Measurements from ENCODE around the gene MYO6.

MYO6 gene

GRCh38 chr6:75770844-75771243 lies 21.8 kb downstream of the MYO6 start:
- no peak for DNase-seq

- peak; percentile 45 for DNase-seq
These were observed 26.2 kb downstream of the MYO6 start for GRCh38 chr6:75775219-75775618.

GRCh38 chr6:75776461-75776860 lies 27.4 kb downstream of the MYO6 start:
- DNase-seq: no peak

DNA sequence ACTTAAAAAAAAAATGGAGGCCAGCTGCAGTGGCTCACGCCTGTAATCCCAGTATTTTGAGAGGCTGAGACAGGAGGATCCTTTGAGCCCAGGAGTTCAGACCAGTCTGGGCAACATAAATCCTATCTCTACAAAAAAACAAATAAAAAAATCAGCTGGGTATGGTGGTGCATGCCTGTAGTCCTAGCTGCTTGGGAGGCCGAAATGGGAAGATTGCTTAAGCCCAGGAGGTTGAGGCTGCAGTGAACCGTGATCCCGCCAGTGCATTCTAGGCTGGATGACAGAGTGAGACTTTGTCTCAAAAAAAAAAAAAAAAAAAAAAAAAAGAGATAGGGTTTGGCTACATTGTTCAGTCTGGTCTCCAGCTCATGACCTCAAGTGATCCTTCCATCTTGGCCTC lies 29.7 kb downstream of the MYO6 start:
- DNase-seq: no peak

- no peak for DNase-seq
These were observed 37.1 kb downstream of the MYO6 start for GRCh38 chr6:75786152-75786551.

DNA sequence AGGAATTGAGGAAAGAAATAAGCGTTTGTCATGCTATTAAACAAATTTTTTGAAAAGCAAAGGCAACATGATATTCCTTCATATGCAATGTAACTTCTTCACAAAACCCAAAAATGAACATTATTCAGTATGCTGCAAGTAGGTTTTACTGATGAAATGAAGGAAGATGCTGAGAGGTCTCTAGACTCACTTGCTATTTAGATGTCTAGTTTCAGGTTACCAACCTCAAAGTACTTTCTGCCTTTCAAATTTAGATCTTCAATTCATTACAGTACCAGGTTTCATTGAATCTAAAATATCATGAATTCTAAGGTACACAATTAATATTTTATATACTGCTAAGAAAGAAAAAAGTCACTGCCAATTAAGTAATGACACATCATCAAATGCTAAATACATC lies 39.9 kb downstream of the MYO6 start:
- DNase-seq: no peak

GRCh38 chr6:75791881-75792280 lies 42.8 kb downstream of the MYO6 start:
- no peak for DNase-seq

- no peak for DNase-seq
These were observed 45.4 kb downstream of the MYO6 start for GRCh38 chr6:75794351-75794846.

GRCh38 chr6:75794954-75795739 lies 46.1 kb downstream of the MYO6 start:
- no peak for DNase-seq

GRCh38 chr6:75796723-75797122 lies 47.7 kb downstream of the MYO6 start:
- no peak for DNase-seq

- no peak for DNase-seq
These were observed 51.1 kb downstream of the MYO6 start for GRCh38 chr6:75800133-75800532.

- DNase-seq: no peak
These were observed 51.9 kb downstream of the MYO6 start for GRCh38 chr6:75800708-75801505.

DNA sequence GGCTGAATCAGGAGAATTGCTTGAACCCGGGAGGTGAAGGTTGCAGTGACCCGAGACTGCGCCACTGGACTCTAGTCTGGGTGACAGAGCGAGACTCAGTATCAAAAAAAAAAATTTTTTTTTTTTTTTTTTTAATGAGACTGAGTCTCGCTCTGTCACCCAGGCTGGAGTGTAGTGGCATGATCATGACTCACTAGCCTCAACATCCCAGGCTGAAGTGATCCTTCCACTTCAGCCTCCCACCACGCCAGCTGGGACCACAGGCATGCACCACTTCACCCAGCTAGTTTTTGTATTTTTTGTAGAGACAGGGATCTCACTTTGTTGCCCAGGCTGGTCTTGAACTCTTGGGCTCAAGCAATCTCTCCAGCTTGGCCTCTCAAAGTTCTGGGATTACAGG lies 53.3 kb downstream of the MYO6 start:
- DNase-seq: no peak

GRCh38 chr6:75808507-75808906 lies 59.5 kb downstream of the MYO6 start:
- DNase-seq: no peak

DNA sequence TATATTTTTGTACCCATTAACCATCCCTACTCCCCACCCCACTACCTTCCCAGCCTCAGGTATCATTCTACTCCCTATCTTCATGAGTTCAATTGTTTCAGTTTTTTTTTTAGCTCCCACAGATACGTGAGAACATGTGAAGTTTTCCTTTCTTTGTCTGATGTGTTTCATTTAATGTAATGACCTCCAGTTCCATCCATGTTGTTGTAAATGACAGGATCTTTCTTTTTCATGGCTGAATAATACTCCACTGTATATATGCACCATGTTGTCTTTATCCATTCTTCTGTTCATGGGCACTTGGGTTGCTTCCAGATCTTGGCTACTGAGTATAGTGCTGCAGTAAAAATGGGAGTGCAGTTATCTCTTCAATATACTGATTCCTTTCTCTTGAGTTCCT lies 63.5 kb downstream of the MYO6 start:
- no peak for DNase-seq

DNA sequence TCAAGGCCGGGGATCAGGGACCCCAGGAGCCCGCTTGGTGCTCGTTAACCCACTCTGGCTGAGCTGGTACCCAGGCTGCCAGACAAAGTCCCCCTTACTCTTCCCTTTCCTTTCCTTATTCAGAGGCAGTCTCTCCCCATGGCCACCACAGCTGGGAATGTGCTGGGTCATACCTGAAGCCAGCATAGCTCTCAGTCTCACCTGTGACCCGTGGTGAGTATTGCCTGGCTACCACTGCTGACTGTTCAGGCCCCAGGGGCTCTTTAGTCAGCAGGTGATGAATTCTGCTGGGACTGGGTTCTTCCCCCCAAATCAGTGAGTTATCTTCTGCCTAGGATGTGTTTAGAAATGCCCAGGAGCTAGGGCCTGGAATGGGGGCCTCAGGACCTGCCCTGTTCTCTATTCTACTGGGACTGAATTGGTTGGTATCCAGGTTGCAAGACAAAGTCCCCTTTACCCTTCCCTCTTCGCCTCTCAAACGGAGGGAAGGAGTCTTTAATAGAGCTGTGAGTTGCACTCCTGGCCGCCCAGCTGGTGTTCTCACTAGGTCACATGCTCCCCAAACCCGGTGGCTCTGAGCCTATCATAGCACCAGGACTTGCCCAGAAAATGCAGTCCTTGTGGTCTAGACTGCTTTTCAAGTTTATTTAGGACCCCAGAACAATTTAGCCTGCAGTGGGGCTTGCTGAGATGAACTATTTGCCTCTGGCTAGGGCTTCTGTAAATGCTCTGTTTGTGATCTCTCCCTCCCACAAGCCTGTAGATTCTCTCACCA lies 64.6 kb downstream of the MYO6 start:
- no peak for DNase-seq

DNA sequence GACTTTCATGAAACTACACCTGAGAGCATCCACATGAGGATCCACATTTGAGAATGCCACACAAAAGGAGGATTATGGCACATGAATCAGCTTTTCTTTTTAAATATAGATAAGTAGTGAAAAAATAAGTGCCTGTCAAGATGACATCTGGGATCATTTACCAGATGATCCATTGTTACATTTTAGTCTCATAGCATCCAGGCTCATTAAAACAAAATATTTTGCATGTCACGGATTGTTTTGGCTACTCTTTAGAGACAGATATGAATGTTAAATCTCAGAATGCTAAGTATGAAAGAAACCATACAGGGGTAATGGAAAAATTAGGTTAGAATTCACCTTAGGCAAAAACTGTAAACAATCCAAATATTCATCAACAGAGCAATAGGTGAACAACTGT lies 66.7 kb downstream of the MYO6 start:
- no peak for DNase-seq

DNA sequence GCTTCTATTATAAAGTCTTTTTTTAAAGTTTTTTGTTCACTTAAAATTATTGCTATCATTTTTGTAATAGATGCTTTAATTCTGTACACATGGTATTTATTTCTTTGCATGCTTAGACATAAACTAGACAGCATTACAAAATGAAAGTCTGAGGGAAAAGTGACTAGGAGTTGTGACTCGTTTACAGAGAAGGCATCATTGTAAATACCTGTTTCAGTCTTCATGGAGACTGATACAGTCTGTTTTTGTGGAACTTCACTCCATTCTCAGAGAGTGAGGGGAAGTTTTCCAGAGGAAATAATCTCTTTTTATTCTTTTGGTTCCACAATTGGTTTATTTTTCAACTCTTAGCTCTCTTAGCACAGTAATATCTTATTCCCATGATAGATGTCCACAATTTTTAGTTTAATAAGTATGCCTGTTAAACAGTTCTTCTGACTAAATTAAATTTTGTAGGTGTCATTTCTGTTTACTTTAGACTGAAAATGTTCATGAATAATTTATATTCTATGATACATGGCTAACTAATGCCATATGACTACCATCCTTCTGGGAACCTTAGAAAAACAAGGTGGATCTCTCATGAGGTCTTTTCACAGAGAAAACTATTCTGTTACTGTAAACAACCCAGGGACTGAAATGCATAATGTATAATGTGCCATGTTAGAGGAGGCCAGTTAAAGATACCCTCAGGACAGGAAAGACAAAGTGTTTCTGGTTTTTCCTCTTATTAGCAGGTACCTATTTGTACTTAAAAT lies 69.2 kb downstream of the MYO6 start:
- no peak for DNase-seq

DNA sequence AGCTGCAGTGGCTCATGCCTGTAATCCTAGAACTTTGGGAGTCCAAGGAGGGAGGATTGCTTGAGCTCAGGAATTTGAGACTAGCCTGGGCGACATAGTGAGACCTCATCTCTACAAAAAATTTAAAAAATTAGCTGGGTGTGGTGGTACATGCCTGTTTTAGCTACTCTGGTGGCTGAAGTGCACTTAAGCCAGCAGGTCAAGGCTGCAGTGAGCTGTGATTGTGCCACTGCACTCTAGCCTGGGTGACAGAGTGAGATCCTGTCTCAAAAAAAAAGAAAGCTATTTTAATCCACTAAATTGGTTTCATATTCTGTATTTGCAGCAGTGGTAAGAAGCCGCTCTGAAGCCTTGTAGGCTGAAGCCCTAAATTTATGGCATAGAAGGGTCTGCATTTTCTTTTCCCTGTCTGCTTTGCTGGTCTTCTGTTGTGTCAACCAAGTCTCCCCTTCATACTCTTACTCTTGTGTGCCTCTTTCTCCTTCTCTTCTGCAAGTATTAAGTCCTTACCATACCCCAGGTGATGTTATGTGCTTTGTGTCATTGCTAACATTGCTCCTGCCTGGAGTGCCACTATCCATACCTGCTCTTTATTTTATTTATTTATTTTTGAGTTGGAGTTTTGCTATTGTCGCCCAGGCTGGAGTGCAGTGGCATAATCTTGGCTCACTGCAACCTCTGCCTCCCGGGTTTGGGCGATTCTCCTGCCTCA lies 70.9 kb downstream of the MYO6 start:
- DNase-seq: no peak

GRCh38 chr6:75824160-75824559 lies 75.1 kb downstream of the MYO6 start:
- no peak for DNase-seq

DNA sequence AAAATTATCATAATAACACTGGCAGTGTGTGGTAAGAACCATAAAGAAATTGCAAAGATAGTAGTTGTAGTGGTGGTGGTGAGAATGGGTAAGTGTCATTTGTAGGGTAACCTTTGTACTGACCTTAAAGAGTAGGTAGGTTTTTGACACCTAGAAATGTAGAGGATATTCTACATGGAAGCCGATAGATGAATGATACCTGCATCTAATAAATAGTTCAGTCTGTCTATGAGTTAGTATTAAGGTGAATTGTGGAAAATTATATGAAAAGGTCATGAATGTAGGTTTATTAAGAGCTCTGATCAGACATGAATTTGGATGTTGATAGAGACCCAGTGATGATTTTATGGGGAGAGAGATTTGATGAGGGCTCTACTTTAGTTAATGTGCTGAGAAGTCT lies 78.1 kb downstream of the MYO6 start:
- DNase-seq: no peak
